CD14-positive monocyte (primary cell): ENCODE results near the gene COL9A3. TPM values are rescaled to one million over a fixed set of nuclear protein-coding genes. Genes with fewer than 3 reads are reported as not detected.

Source experiments
- DNase-seq, 3 donors: peaks; one replicate each; pipeline ENCODE4 v3.0.0-alpha.2; 2011 to 2022
- H2AFZ ChIP-seq: 2 replicates; pipeline ENCODE4 v1.6.0; 2012; ENCODE audit warnings: mild to moderate bottlenecking, low read depth, low read length, inconsistent platforms; ENCODE audit not compliant: insufficient read depth, poor library complexity, severe bottlenecking
- H3K27ac ChIP-seq, 2 donors: 1 replicate in 1 of 2; 2 replicates in 1 of 2; pipeline ENCODE4 v1.5.1; 2012 to 2013; ENCODE audit warnings: low read length in 2 of 2, control low read depth in 1 of 2, inconsistent platforms in 1 of 2, low read depth in 1 of 2, mild to moderate bottlenecking in 1 of 2
- H3K27me3 ChIP-seq, 2 donors: one replicate each; pipeline versions ENCODE4 v1.6.0 to v1.6.1; 2011 to 2013; ENCODE audit warnings: low read length in 2 of 2; ENCODE audit not compliant: control insufficient read depth in 2 of 2, insufficient read depth in 2 of 2
- H3K36me3 ChIP-seq, 2 donors: replicated peaks in 1 of 2; 1 replicate in 1 of 2; 2 replicates in 1 of 2; pipeline versions ENCODE4 v1.5.1 to v1.6.1; 2012 to 2013; ENCODE audit warnings: low read length in 2 of 2, control low read depth in 1 of 2, inconsistent platforms in 1 of 2, mild to moderate bottlenecking in 1 of 2; ENCODE audit not compliant: insufficient read depth in 2 of 2, control insufficient read depth in 1 of 2
- H3K4me1 ChIP-seq, 2 donors: 1 replicate in 1 of 2; 2 replicates in 1 of 2; pipeline versions ENCODE4 v1.5.1 to v1.6.1; 2012 to 2013; ENCODE audit warnings: low read length in 2 of 2, control low read depth in 1 of 2, inconsistent platforms in 1 of 2, mild to moderate bottlenecking in 1 of 2, moderate library complexity in 1 of 2; ENCODE audit not compliant: insufficient read depth in 2 of 2, control insufficient read depth in 1 of 2
- H3K4me2 ChIP-seq: replicated peaks from 2 replicates; pipeline ENCODE3; 2012; ENCODE audit warnings: low read length, moderate library complexity, mild to moderate bottlenecking; ENCODE audit not compliant: poor library complexity, severe bottlenecking; ENCODE audit errors: extremely low read depth
- H3K4me3 ChIP-seq, 3 experiments: fragments of 200-600 bp in 1 of 3; sonication (generic) in 1 of 3; replicated peaks in 1 of 3; 1 replicate in 2 of 3; 2 replicates in 1 of 3; pipeline ENCODE4 v1.5.1; 2011 to 2013; ENCODE audit warnings: low read length in 3 of 3, mild to moderate bottlenecking in 3 of 3, control low read depth in 2 of 3, low read depth in 2 of 3, inconsistent platforms in 1 of 3, moderate library complexity in 1 of 3
- H3K79me2 ChIP-seq: 2 replicates; pipeline ENCODE4 v1.6.0; 2012; ENCODE audit warnings: mild to moderate bottlenecking, control low read depth, inconsistent platforms, low read length, moderate library complexity; ENCODE audit not compliant: insufficient read depth
- H3K9ac ChIP-seq: 2 replicates; pipeline ENCODE4 v1.6.0; 2017; ENCODE audit warnings: low read length, mild to moderate bottlenecking; ENCODE audit not compliant: insufficient read depth, poor library complexity, severe bottlenecking
- H3K9me3 ChIP-seq, 2 donors: replicated peaks in 1 of 2; 1 replicate in 1 of 2; 2 replicates in 1 of 2; pipeline versions ENCODE4 v1.5.1 to v1.6.1; 2012 to 2013; ENCODE audit warnings: low read length in 2 of 2, control low read depth in 1 of 2; ENCODE audit not compliant: control insufficient read depth in 1 of 2, insufficient read depth in 1 of 2
- H4K20me1 ChIP-seq: 2 replicates; pipeline ENCODE4 v1.6.0; 2012; ENCODE audit warnings: mild to moderate bottlenecking, low read length, control low read depth, moderate library complexity; ENCODE audit not compliant: insufficient read depth
- H3K27ac Mint-ChIP-seq, 7 donors: one replicate each; pipeline ENCODE4 v1.8.0; 2020; ENCODE audit warnings: mild to moderate bottlenecking in 7 of 7, mixed read lengths in 7 of 7, moderate library complexity in 6 of 7, inconsistent platforms in 2 of 7
- H3K27me3 Mint-ChIP-seq, 3 donors: one replicate each; pipeline ENCODE4 v1.8.0; 2021 to 2022; ENCODE audit warnings: low read depth in 3 of 3, mild to moderate bottlenecking in 3 of 3, mixed read lengths in 3 of 3, moderate library complexity in 3 of 3, inconsistent platforms in 1 of 3
- H3K36me3 Mint-ChIP-seq, 2 donors: one replicate each; pipeline ENCODE4 v1.8.0; 2020; ENCODE audit warnings: mixed read lengths in 2 of 2, inconsistent platforms in 1 of 2, mild to moderate bottlenecking in 1 of 2
- H3K4me1 Mint-ChIP-seq: one replicate; pipeline ENCODE4 v1.8.0; 2020; ENCODE audit warnings: mild to moderate bottlenecking, mixed read lengths
- H3K4me3 Mint-ChIP-seq, 2 donors: one replicate each; pipeline ENCODE4 v1.8.0; 2020; ENCODE audit warnings: mild to moderate bottlenecking in 2 of 2, mixed read lengths in 2 of 2, moderate library complexity in 1 of 2
- H3K9me3 Mint-ChIP-seq, 7 donors: one replicate each; pipeline ENCODE4 v1.8.0; 2020 to 2022; ENCODE audit warnings: mixed read lengths in 7 of 7, mild to moderate bottlenecking in 6 of 7, moderate library complexity in 6 of 7, inconsistent platforms in 2 of 7
- CTCF ChIP-seq: fragments of 200-600 bp; IDR thresholded peaks from one replicate; pipeline ENCODE4 v1.8.0; 2022; ENCODE audit warnings: antibody characterized with exemption, mild to moderate bottlenecking
- WGBS: methylation state at CpG from one replicate; pipeline ENCODE4 v1.1.5; 2013; ENCODE audit warnings: missing lambda C conversion rate; ENCODE audit not compliant: insufficient coverage; 5-methylcytosine and 5-hydroxymethylcytosine counted together
- intact Hi-C, 2 donors: fragments of 100-400 bp; cut with micrococcal nuclease; formaldehyde crosslinking; loops; one replicate each; pipeline versions ENCODE4 v1.15.0 to v1.15.1; 2023
- polyA plus RNA-seq, 3 donors: library from polyadenylated mRNA; depleted of rRNA in 1 of 3; unstranded in 2 of 3; stranded (reverse) in 1 of 3; fragments of 300-500 nt in 2 of 3; fragments of >200 nt in 1 of 3; fragmentation: Illumina TruSeq in 2 of 3; gene quantifications; 1 replicate in 2 of 3; 2 replicates in 1 of 3; pipeline ENCODE4 v1.2.3, GENCODE V29; 2012 to 2021

The COL9A3 gene
- polyA plus RNA-seq, 3 donors = 1.8 to 4.4 (median 2.6) TPM

- TF ChIP-seq CTCF = no peak
- Mint-ChIP-seq H3K27ac (peak overlapping the region; percentile 85 to 99 (median 94)), H3K4me3 (peak overlapping the region in 1 of 2 donors; percentile 13), H3K36me3 (peaks cover 4 to 6% of the 10 kb centered on the region in 2 donors), H3K4me1 (peaks cover 41% of the 10 kb centered on the region), H3K9me3 (peaks cover 0 to under 1% (median 0%) of the 10 kb centered on the region in 7 donors), H3K27me3 (peaks cover 0 to 1% (median 0%) of the 10 kb centered on the region in 3 donors)
- WGBS = 97% methylated on average over 19 of the region's 22 CpGs
- peaks cover 0 to under 1% of the 10 kb centered on the region in 2 donors for H3K36me3 ChIP-seq
- H4K20me1 ChIP-seq = peaks cover 12% of the 10 kb centered on the region
- DNase-seq = no peak
- peaks cover 43 to 54% of the 10 kb centered on the region in 2 donors for H3K4me1 ChIP-seq
- H3K27ac ChIP-seq = peak overlapping the region; percentile 86 to 94
- peak overlapping the region; percentile 72 for H3K4me2 ChIP-seq
- H2AFZ ChIP-seq = no peak overlapping the region
- no peaks in the 10 kb centered on the region for H3K9me3 ChIP-seq
- H3K4me3 ChIP-seq = peak overlapping the region in 1 of 3 experiments; percentile 61
- no peak overlapping the region for H3K9ac ChIP-seq
- intact Hi-C loops = loop anchor here (2.0 to 10.0 kb wide), 7 partner anchors 51 to 388 kb away; partner anchors contain the start of genes CABLES2 (in 1 of the 2) and DIDO1 (in 1 of the 2)
- peaks cover 13% of the 10 kb centered on the region for H3K79me2 ChIP-seq
- H3K27me3 ChIP-seq = no peaks in the 10 kb centered on the region
These were observed 23.7 kb upstream of the COL9A3 start for GRCh38 chr20:62792940-62793756.

- H3K9me3 Mint-ChIP-seq = no peaks in the 10 kb centered on the region
- peaks cover 44 to 54% of the 10 kb centered on the region in 2 donors for H3K4me1 ChIP-seq
- peaks cover 14% of the 10 kb centered on the region for H3K79me2 ChIP-seq
- no peaks in the 10 kb centered on the region for H3K9me3 ChIP-seq
- peak overlapping the region; percentile 72 for H3K4me2 ChIP-seq
- H3K9ac ChIP-seq = peak overlapping the region; percentile 63
- peaks cover 0 to 1% (median 0%) of the 10 kb centered on the region in 3 donors for H3K27me3 Mint-ChIP-seq
- peaks cover 0 to 6% of the 10 kb centered on the region in 2 donors for H3K36me3 ChIP-seq
- H3K4me3 Mint-ChIP-seq = peak overlapping the region; percentile 58 to 76
- WGBS = 71% methylated on average over 7 of the region's 7 CpGs
- H3K36me3 Mint-ChIP-seq = peaks cover 7 to 11% of the 10 kb centered on the region in 2 donors
- H2AFZ ChIP-seq = peak overlapping the region; percentile 61
- H3K4me1 Mint-ChIP-seq = peaks cover 41% of the 10 kb centered on the region
- H3K27ac ChIP-seq = peak overlapping the region; percentile 86 to 94
- no peak for TF ChIP-seq CTCF
- H4K20me1 ChIP-seq = peaks cover 13% of the 10 kb centered on the region
- no peak for DNase-seq
- peak overlapping the region in 2 of 3 experiments; percentile 25 to 61 for H3K4me3 ChIP-seq
- peak overlapping the region; percentile 91 to 99 (median 94) for H3K27ac Mint-ChIP-seq
- intact Hi-C loops = loop anchor here (2.0 to 10.0 kb wide), 7 partner anchors 51 to 389 kb away; partner anchors contain the start of genes CABLES2 (in 1 of the 2) and DIDO1 (in 1 of the 2)
- no peaks in the 10 kb centered on the region for H3K27me3 ChIP-seq
These were observed 23.2 kb upstream of the COL9A3 start for GRCh38 chr20:62793757-62794006.
